ENCODE results near the gene ZNF74.

The ZNF74 gene

GRCh38 chr22:20420157-20420842 lies 26.3 kb downstream of the ZNF74 start:
- DNase-seq: no peak

- DNase-seq: no peak
Measured at GRCh38 chr22:20421507-20421874, 27.5 kb downstream of the ZNF74 start.

- no peak for DNase-seq
Measured at GRCh38 chr22:20422271-20423007, 28.5 kb downstream of the ZNF74 start.

- no peak for DNase-seq
Measured at GRCh38 chr22:20423008-20423905, 29.3 kb downstream of the ZNF74 start.

- DNase-seq: peak; percentile 48
Measured at GRCh38 chr22:20423906-20424551, 30.1 kb downstream of the ZNF74 start.

GRCh38 chr22:20424568-20424931 lies 30.6 kb downstream of the ZNF74 start:
- peak; percentile 35 for DNase-seq

- DNase-seq: peak; percentile 52
Measured at GRCh38 chr22:20424932-20425565, 31.1 kb downstream of the ZNF74 start.

- peak; percentile 48 for DNase-seq
Measured at GRCh38 chr22:20425566-20426258, 31.8 kb downstream of the ZNF74 start.

- DNase-seq: no peak
Measured at GRCh38 chr22:20426259-20426615, 32.3 kb downstream of the ZNF74 start.

GRCh38 chr22:20427104-20427944 lies 33.4 kb downstream of the ZNF74 start:
- DNase-seq: no peak

- no peak for DNase-seq
Measured at GRCh38 chr22:20427945-20428417, 34.0 kb downstream of the ZNF74 start.

- no peak for DNase-seq
Measured at GRCh38 chr22:20428496-20429253, 34.7 kb downstream of the ZNF74 start.

- DNase-seq: peak; percentile 55
Measured at GRCh38 chr22:20429254-20430100, 35.5 kb downstream of the ZNF74 start.

- peak; percentile 53 for DNase-seq
Measured at GRCh38 chr22:20430101-20430719, 36.3 kb downstream of the ZNF74 start.

GRCh38 chr22:20430720-20431510 lies 37.0 kb downstream of the ZNF74 start:
- peak; percentile 69 for DNase-seq

GRCh38 chr22:20431511-20432192 lies 37.7 kb downstream of the ZNF74 start:
- DNase-seq: no peak

GRCh38 chr22:20432244-20432686 lies 38.3 kb downstream of the ZNF74 start:
- no peak for DNase-seq

Measured in right kidney (tissue), 1 donor.